Fibroblast of lung (primary cell): Measurements from ENCODE around the gene AAMP.

Source experiments
- EZH2 ChIP-seq: IDR thresholded peaks from 2 replicates; pipeline ENCODE4 v1.5.1; 2012; ENCODE audit warnings: low read length, control low read depth, mild to moderate bottlenecking; ENCODE audit errors: missing control alignments
- TF ChIP-seq, protein P1 (sequence below), 2 donors: IDR thresholded peaks in 1 of 2; conservative IDR thresholded peaks in 1 of 2; 1 replicate in 1 of 2; 2 replicates in 1 of 2; pipeline ENCODE4 v1.5.1; 2011 to 2012; ENCODE audit warnings: low read length in 2 of 2, control low read depth in 1 of 2, inconsistent platforms in 1 of 2, low read depth in 1 of 2, mild to moderate bottlenecking in 1 of 2

- TF ChIP-seq, protein P1, sequence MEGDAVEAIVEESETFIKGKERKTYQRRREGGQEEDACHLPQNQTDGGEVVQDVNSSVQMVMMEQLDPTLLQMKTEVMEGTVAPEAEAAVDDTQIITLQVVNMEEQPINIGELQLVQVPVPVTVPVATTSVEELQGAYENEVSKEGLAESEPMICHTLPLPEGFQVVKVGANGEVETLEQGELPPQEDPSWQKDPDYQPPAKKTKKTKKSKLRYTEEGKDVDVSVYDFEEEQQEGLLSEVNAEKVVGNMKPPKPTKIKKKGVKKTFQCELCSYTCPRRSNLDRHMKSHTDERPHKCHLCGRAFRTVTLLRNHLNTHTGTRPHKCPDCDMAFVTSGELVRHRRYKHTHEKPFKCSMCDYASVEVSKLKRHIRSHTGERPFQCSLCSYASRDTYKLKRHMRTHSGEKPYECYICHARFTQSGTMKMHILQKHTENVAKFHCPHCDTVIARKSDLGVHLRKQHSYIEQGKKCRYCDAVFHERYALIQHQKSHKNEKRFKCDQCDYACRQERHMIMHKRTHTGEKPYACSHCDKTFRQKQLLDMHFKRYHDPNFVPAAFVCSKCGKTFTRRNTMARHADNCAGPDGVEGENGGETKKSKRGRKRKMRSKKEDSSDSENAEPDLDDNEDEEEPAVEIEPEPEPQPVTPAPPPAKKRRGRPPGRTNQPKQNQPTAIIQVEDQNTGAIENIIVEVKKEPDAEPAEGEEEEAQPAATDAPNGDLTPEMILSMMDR (conservative IDR thresholded peaks at IDR 0.05 in 1 of 2, IDR thresholded peaks at IDR 0.05 in 1 of 2; ENCODE audit: low read depth in 1 of 2, low read length in 2 of 2): no peak
- no peak for TF ChIP-seq EZH2
These were observed 16.7 kb downstream of the AAMP start for GRCh38 chr2:218253232-218253625.
